ENCODE results near the gene OR51E2.

The OR51E2 gene

DNA sequence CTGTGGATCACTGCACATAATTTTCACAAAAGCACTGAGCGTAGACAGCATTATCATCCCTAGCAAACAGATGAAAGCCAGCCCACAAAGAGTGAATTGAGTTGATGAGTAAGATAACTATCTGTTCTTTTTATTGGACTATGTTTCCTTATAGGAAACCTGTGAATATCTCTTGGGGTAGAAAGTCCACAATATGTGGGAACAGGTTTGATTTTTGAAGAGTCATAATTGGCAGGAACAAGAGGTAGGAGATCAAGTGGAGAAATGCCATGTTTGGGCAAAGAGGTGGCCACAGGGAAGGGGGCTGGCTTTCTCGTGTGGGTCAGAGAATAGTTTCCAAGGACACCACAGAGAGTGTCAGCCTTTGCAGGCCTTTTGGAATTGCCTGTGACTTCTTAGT, 23.9 kb downstream of the OR51E2 start:
- CTCF ChIA-PET: no interaction called here

GRCh38 chr11:4672470-4672869, 25.2 kb downstream of the OR51E2 start:
- no peak overlapping the region for H3K27ac ChIP-seq (ENCODE audit: extremely low read depth, low read depth, low read length)
- POLR2A ChIA-PET: no interaction called here
- no peaks in the 10 kb centered on the region for H3K4me1 ChIP-seq (ENCODE audit: control insufficient read depth, insufficient read depth, low read length)
- no peaks in the 10 kb centered on the region for H3K36me3 ChIP-seq (ENCODE audit: control insufficient read depth in 2 of 2, insufficient read depth in 1 of 2, low read length in 2 of 2)
- TF ChIP-seq INSM2 (tag by site-specific recombination; IDR thresholded peaks at IDR 0.05) (no peak), ZNF510 (tag by site-specific recombination; IDR thresholded peaks at IDR 0.05; ENCODE audit: insufficient replicate concordance) (no peak), ZNF626 (tag by site-specific recombination; IDR thresholded peaks at IDR 0.05) (no peak), ZFP3 (tag by site-specific recombination; IDR thresholded peaks at IDR 0.05; ENCODE audit: low read depth) (no peak), ZNF341 (tag by site-specific recombination; IDR thresholded peaks at IDR 0.05; ENCODE audit: low read depth) (no peak), ZNF398 (tag by site-specific recombination; IDR thresholded peaks at IDR 0.05) (no peak), ZBTB20 (tag by site-specific recombination; IDR thresholded peaks at IDR 0.05) (no peak), ZNF701 (tag by site-specific recombination; IDR thresholded peaks at IDR 0.05) (no peak), ZBTB21 (tag by site-specific recombination; IDR thresholded peaks at IDR 0.05) (no peak)
- CTCF ChIA-PET: no interaction called here
- H3K4me3 ChIP-seq (ENCODE audit: low read depth, low read length): no peak overlapping the region
- H3K9me3 ChIP-seq (ENCODE audit: control insufficient read depth, insufficient read depth, low read depth, low read length): no peaks in the 10 kb centered on the region

More for the DNA sequence above, 23.9 kb downstream of the OR51E2 start:
- TF ChIP-seq ZNF610 (tag by site-specific recombination; IDR thresholded peaks at IDR 0.05; ENCODE audit: borderline replicate concordance): no peak
- TF ChIP-seq ZNF585B (tag by site-specific recombination; IDR thresholded peaks at IDR 0.05): no peak
- TF ChIP-seq, protein P1, sequence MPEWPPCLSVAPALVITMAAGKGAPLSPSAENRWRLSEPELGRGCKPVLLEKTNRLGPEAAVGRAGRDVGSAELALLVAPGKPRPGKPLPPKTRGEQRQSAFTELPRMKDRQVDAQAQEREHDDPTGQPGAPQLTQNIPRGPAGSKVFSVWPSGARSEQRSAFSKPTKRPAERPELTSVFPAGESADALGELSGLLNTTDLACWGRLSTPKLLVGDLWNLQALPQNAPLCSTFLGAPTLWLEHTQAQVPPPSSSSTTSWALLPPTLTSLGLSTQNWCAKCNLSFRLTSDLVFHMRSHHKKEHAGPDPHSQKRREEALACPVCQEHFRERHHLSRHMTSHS (tag by site-specific recombination; IDR thresholded peaks at IDR 0.05): no peak
- no peak for TF ChIP-seq ZNF548 (tag by site-specific recombination; IDR thresholded peaks at IDR 0.05)
- no peak for TF ChIP-seq ZSCAN16 (tag by site-specific recombination; IDR thresholded peaks at IDR 0.05)
- TF ChIP-seq REPIN1 (tag by site-specific recombination; IDR thresholded peaks at IDR 0.05; ENCODE audit: low read depth): no peak
- TF ChIP-seq ZNF211 (tag by site-specific recombination; IDR thresholded peaks at IDR 0.05; ENCODE audit: low read depth): no peak
- TF ChIP-seq IKZF3 (tag by site-specific recombination; IDR thresholded peaks at IDR 0.05): no peak
- no peak for TF ChIP-seq ZNF473 (tag by site-specific recombination; IDR thresholded peaks at IDR 0.05)
- TF ChIP-seq ZNF121 (tag by site-specific recombination; IDR thresholded peaks at IDR 0.05): no peak
- no peak for TF ChIP-seq GLI2 (tag by site-specific recombination; IDR thresholded peaks at IDR 0.05; ENCODE audit: borderline replicate concordance, low read depth)
- TF ChIP-seq ZBTB21 (tag by site-specific recombination; IDR thresholded peaks at IDR 0.05): no peak
- no peak for TF ChIP-seq ZNF792 (tag by site-specific recombination; IDR thresholded peaks at IDR 0.05)
- no peak for TF ChIP-seq ZSCAN18 (tag by site-specific recombination; IDR thresholded peaks at IDR 0.05)
- TF ChIP-seq HOXC10 (CRISPR knock-in tag; IDR thresholded peaks at IDR 0.05): no peak
- no peak for TF ChIP-seq ZNF658 (tag by site-specific recombination; IDR thresholded peaks at IDR 0.05)
- no peak for TF ChIP-seq ZNF747 (tag by site-specific recombination; IDR thresholded peaks at IDR 0.05)
- POLR2A ChIA-PET: no interaction called here
- H3K36me3 ChIP-seq (ENCODE audit: control insufficient read depth in 2 of 2, insufficient read depth in 1 of 2, low read length in 2 of 2): no peaks in the 10 kb centered on the region
- H3K27ac ChIP-seq (ENCODE audit: extremely low read depth, low read depth, low read length): no peak overlapping the region
- H3K9me3 ChIP-seq (ENCODE audit: control insufficient read depth, insufficient read depth, low read depth, low read length): no peaks in the 10 kb centered on the region
- H3K4me1 ChIP-seq (ENCODE audit: control insufficient read depth, insufficient read depth, low read length): no peaks in the 10 kb centered on the region
- H3K4me3 ChIP-seq (ENCODE audit: low read depth, low read length): no peak overlapping the region
